ENCODE data around the gene AAGAB.

Gene AAGAB

GRCh38 chr15:67202991-67203390, 51.5 kb downstream of the AAGAB start:
- Histone ChIP-seq H2AFZ (ENCODE audit: low read depth, low read length) (no peak overlapping the region), H3K36me3 (replicated peaks; ENCODE audit: low read depth, low read length) (peaks cover 41% of the 10 kb centered on the region), H4K20me1 (ENCODE audit: insufficient read depth, low read length) (no peaks in the 10 kb centered on the region), H3K9me3 (ENCODE audit: insufficient read depth, low read length) (no peaks in the 10 kb centered on the region), H3K4me2 (ENCODE audit: low read length) (no peak overlapping the region), H3K4me1 (ENCODE audit: low read length) (peaks cover 8% of the 10 kb centered on the region), H3K79me2 (ENCODE audit: low read length) (no peaks in the 10 kb centered on the region), H3K4me3 (ENCODE audit: low read length) (no peak overlapping the region), H3K27ac (ENCODE audit: low read length) (no peak overlapping the region), H3K9ac (ENCODE audit: low read length) (no peak overlapping the region), H3K27me3 (ENCODE audit: low read depth, low read length) (no peaks in the 10 kb centered on the region)
- TF ChIP-seq EZH2phosphoT487 (IDR thresholded peaks at IDR 0.05; ENCODE audit: low read depth), result no peak

GRCh38 chr15:67202091-67202490, 52.4 kb downstream of the AAGAB start:
- no peaks in the 10 kb centered on the region for H3K79me2 ChIP-seq (ENCODE audit: low read length)
- H3K36me3 ChIP-seq (replicated peaks; ENCODE audit: low read depth, low read length), result peaks cover 41% of the 10 kb centered on the region
- H3K27ac ChIP-seq (ENCODE audit: low read length), result no peak overlapping the region
- no peak overlapping the region for H2AFZ ChIP-seq (ENCODE audit: low read depth, low read length)
- no peaks in the 10 kb centered on the region for H3K9me3 ChIP-seq (ENCODE audit: insufficient read depth, low read length)
- H3K9ac ChIP-seq (ENCODE audit: low read length), result no peak overlapping the region
- no peak overlapping the region for H3K4me3 ChIP-seq (ENCODE audit: low read length)
- TF ChIP-seq, protein P1, sequence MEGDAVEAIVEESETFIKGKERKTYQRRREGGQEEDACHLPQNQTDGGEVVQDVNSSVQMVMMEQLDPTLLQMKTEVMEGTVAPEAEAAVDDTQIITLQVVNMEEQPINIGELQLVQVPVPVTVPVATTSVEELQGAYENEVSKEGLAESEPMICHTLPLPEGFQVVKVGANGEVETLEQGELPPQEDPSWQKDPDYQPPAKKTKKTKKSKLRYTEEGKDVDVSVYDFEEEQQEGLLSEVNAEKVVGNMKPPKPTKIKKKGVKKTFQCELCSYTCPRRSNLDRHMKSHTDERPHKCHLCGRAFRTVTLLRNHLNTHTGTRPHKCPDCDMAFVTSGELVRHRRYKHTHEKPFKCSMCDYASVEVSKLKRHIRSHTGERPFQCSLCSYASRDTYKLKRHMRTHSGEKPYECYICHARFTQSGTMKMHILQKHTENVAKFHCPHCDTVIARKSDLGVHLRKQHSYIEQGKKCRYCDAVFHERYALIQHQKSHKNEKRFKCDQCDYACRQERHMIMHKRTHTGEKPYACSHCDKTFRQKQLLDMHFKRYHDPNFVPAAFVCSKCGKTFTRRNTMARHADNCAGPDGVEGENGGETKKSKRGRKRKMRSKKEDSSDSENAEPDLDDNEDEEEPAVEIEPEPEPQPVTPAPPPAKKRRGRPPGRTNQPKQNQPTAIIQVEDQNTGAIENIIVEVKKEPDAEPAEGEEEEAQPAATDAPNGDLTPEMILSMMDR (IDR thresholded peaks at IDR 0.05; ENCODE audit: low read depth, low read length), result no peak
- TF ChIP-seq EZH2phosphoT487 (IDR thresholded peaks at IDR 0.05; ENCODE audit: low read depth), result no peak
- H3K4me2 ChIP-seq (ENCODE audit: low read length), result no peak overlapping the region
- H3K4me1 ChIP-seq (ENCODE audit: low read length), result peaks cover 9% of the 10 kb centered on the region
- H3K27me3 ChIP-seq (ENCODE audit: low read depth, low read length), result no peaks in the 10 kb centered on the region
- H4K20me1 ChIP-seq (ENCODE audit: insufficient read depth, low read length), result no peaks in the 10 kb centered on the region

DNA sequence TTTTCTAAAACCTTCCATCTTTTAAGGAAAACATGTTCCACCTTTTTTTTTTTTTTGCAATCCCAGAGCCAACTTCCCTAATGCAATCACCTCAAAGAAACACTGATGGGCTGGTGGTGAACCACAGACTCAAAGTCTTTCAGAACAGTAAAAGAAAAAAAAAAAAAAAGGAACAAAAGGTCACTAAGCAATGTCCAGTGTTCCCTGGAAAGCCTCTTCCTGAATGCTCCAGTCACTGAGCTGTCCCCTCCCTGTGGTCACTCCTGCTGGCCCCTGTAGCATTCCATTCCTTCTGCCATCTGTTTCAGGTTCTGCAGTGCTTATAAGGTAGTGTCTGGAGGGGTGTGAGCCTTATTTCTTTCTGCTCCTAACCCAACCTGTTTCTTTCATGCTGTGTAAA, 53.3 kb downstream of the AAGAB start:
- H3K4me2 ChIP-seq (ENCODE audit: low read length), result no peak overlapping the region
- no peaks in the 10 kb centered on the region for H3K27me3 ChIP-seq (ENCODE audit: low read depth, low read length)
- TF ChIP-seq, protein P1 (IDR thresholded peaks at IDR 0.05; ENCODE audit: low read depth, low read length), result no peak
- no peak for TF ChIP-seq EZH2phosphoT487 (IDR thresholded peaks at IDR 0.05; ENCODE audit: low read depth)
- peaks cover 40% of the 10 kb centered on the region for H3K36me3 ChIP-seq (replicated peaks; ENCODE audit: low read depth, low read length)
- no peaks in the 10 kb centered on the region for H3K79me2 ChIP-seq (ENCODE audit: low read length)
- H3K9me3 ChIP-seq (ENCODE audit: insufficient read depth, low read length), result no peaks in the 10 kb centered on the region
- no peak overlapping the region for H3K4me3 ChIP-seq (ENCODE audit: low read length)
- no peak overlapping the region for H3K9ac ChIP-seq (ENCODE audit: low read length)
- peaks cover 9% of the 10 kb centered on the region for H3K4me1 ChIP-seq (ENCODE audit: low read length)
- H2AFZ ChIP-seq (ENCODE audit: low read depth, low read length), result no peak overlapping the region
- no peaks in the 10 kb centered on the region for H4K20me1 ChIP-seq (ENCODE audit: insufficient read depth, low read length)
- H3K27ac ChIP-seq (ENCODE audit: low read length), result no peak overlapping the region

GRCh38 chr15:67199881-67200763, 54.3 kb downstream of the AAGAB start:
- Histone ChIP-seq H3K4me1 (ENCODE audit: low read length) (peaks cover 9% of the 10 kb centered on the region), H3K27me3 (ENCODE audit: low read depth, low read length) (no peaks in the 10 kb centered on the region), H4K20me1 (ENCODE audit: insufficient read depth, low read length) (no peaks in the 10 kb centered on the region), H3K9me3 (ENCODE audit: insufficient read depth, low read length) (no peaks in the 10 kb centered on the region), H3K9ac (ENCODE audit: low read length) (no peak overlapping the region), H2AFZ (ENCODE audit: low read depth, low read length) (no peak overlapping the region), H3K79me2 (ENCODE audit: low read length) (no peaks in the 10 kb centered on the region), H3K4me3 (ENCODE audit: low read length) (no peak overlapping the region), H3K4me2 (ENCODE audit: low read length) (no peak overlapping the region), H3K36me3 (replicated peaks; ENCODE audit: low read depth, low read length) (peaks cover 40% of the 10 kb centered on the region), H3K27ac (ENCODE audit: low read length) (no peak overlapping the region)
- TF ChIP-seq, protein P1 (IDR thresholded peaks at IDR 0.05; ENCODE audit: low read depth, low read length), result no peak
- TF ChIP-seq EZH2phosphoT487 (IDR thresholded peaks at IDR 0.05; ENCODE audit: low read depth), result no peak
